Measurements from ENCODE around the gene CCSER1.
"Not testable (repeated sequence)": the region's sequence is repeated elsewhere in the genome, so short reads cannot be mapped to it uniquely, and the experiment has no call there.

CCSER1 gene

GRCh38 chr4:90840828-90841227 is 713.6 kb downstream of the CCSER1 start:
- DNase-seq (ENCODE audit: low spot score), result no peak

- no peak for DNase-seq (ENCODE audit: low spot score)
These were observed 714.5 kb downstream of the CCSER1 start for GRCh38 chr4:90841676-90842075.

DNA sequence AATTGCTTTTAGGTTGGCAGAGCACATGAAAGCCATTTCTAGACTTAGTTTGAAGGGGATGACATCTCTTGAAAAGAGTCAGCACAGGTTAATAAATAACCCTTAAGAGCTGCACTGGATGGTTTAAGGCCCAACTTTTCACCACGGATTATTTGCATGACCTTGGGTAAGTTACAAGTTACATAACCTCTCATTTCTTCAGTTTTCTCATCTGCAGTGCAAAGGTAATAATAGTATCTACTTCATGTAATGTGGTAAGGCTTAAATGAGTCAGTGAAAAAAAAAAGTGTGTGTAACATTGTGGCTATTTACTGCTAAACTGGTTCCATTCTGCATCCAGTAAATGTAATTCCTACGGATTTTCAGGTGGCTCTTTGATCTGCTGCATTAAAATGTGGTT is 715.8 kb downstream of the CCSER1 start:
- DNase-seq (ENCODE audit: low spot score), result no peak

DNA sequence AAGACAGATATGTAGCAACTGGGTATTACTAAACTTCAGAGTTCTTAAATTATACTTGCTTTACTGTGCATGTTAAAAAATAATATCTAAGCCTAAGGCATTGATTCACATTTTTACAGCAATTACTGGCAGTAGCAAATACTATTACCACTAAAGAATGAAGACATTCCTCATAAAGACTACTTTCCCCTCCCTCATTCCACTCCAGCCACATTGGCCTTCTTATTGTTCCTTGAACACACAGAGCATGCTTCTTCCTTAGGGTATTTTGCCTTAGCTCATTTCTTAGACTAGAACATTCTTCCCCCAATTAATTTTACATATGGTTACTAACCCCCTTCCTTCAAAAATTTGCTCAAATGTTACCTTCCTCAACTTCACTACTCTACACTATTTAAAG is 717.0 kb downstream of the CCSER1 start:
- no peak for DNase-seq (ENCODE audit: low spot score)

DNA sequence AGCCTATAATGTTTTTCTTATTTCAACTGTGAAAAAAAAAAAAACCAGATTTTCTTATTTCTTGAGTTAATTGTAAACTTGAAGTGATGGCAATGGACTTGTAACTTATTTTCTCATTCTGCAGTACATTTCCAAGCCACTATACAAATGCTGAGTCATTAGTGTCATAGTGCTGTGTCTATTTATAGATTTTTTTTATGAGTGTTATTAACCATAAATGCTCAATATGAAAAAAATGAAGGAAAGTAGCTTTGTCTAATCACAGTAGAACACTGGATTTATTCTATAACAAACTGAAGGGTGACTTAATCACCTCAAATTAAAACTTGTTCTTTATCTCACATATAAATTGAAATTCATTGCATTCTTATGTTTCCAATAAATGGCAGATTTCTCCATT is 718.6 kb downstream of the CCSER1 start:
- no peak for DNase-seq (ENCODE audit: low spot score)

GRCh38 chr4:90852237-90852636 is 725.0 kb downstream of the CCSER1 start:
- DNase-seq (ENCODE audit: low spot score), result no peak

DNA sequence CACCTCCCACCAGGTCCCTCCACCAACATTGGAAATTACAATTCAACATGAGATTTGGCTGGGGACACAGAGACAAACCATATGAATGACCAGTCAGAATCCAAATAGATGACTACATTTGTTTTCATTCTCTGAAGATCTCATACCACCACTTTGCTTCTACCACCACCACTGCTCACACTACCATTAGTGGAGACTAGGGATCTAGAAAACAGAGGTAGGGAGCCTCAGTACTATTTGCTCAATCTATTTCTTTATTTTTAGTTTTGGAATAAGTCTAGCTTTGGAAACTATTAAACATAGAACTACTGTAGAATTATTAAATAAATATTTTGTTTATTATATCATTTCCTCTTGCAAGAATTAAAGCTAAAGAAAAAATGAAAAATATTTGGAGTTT is 727.9 kb downstream of the CCSER1 start:
- no peak for DNase-seq (ENCODE audit: low spot score)

DNA sequence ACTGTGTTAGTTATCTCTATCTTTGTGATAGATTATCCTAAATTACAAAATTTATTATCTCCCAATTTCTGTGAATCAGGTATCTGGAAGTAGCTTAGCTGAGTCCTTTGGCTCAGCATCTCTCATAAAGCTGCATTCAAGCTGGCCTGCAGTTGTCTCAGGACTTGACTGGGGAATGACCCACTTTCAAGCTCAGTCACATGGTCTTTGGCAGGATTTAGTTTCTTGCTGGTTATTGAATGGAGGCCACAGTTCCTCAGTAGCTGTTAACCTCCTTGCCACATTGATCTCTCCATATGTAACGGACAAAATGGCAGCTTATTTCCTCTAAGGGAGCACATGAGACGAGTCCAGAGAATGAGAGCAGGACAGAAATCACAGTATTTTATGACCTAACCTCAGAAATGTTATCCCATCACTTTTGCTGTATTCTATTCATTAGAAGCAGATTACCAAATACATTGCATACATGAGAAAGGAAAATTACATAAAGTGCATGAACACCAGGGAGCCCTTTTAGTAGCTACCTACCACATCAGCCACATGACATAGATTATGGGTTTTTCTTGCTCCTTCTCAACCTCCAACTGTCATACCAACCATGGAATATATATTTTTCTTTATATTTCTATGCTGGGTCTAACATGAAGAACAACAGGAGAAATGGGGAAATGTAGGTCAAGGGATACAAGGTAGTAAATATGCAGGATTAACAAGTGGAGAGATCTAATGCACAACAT is 730.1 kb downstream of the CCSER1 start:
- no peak for DNase-seq (ENCODE audit: low spot score)

- no peak for DNase-seq (ENCODE audit: low spot score)
These were observed 748.6 kb downstream of the CCSER1 start for GRCh38 chr4:90875791-90876190.

- no peak for DNase-seq (ENCODE audit: low spot score)
These were observed 749.1 kb downstream of the CCSER1 start for GRCh38 chr4:90876296-90876695.

- no peak for DNase-seq (ENCODE audit: low spot score)
These were observed 756.3 kb downstream of the CCSER1 start for GRCh38 chr4:90883519-90883918.

GRCh38 chr4:90888571-90888970 is 761.4 kb downstream of the CCSER1 start:
- DNase-seq (ENCODE audit: low spot score), result no peak

DNA sequence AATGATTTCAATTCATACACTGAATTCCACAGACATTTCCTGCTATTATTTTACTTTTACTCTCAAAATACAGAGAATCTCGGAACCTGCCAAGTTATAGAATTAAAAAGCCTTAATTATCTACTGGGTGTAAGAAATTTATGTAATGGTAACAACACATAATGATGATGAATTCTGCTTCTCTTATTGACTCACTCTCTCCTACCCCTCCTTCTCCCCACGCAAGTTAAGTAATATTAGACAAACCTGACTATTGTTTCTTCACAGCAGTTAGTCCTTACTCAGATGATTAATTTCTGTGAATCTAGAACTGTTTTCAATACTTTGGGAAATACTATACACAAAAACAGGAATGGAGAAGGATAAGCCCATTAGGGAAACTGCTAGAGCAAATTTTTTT is 762.0 kb downstream of the CCSER1 start:
- no peak for DNase-seq (ENCODE audit: low spot score)

DNA sequence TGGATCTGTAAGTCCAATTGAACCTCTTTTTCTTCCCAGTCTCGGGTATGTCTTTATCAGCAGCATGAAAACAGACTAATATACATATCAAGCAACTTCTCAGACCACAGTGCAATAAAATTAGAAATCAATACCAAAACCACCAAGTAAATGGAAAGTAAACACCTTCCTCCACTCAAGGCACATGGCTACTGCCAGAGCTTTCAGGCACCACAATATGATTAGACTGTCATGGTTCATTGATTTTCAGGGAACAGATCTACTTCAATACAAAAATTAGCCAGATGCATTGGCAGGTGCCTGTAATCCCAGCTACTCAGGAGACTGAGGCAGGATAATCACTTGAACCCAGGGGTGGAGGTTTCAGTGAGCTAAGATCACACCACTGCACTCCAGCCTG is 776.2 kb downstream of the CCSER1 start:
- not testable (repeated sequence) for DNase-seq (ENCODE audit: low spot score)

DNA sequence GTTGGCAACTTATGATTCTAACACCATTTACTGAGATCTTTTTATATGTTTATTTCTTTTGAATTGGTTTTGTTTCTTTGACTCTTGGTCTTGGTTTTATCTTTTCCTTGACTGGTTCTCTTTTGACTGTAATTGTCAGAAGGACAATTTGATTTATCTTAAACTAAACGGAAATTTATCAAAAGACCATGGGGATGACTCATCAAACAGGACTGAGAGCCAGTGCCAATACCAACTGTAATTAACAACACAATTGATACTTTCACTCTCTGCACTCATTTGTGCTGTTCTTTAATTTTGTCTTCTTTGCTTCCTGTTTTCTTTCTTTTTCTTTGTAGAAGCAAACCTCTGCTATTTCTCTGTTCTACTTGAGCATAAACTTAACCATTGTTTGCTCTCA is 776.8 kb downstream of the CCSER1 start:
- no peak for DNase-seq (ENCODE audit: low spot score)

GRCh38 chr4:90906239-90906638 is 779.0 kb downstream of the CCSER1 start:
- DNase-seq (ENCODE audit: low spot score), result no peak

DNA sequence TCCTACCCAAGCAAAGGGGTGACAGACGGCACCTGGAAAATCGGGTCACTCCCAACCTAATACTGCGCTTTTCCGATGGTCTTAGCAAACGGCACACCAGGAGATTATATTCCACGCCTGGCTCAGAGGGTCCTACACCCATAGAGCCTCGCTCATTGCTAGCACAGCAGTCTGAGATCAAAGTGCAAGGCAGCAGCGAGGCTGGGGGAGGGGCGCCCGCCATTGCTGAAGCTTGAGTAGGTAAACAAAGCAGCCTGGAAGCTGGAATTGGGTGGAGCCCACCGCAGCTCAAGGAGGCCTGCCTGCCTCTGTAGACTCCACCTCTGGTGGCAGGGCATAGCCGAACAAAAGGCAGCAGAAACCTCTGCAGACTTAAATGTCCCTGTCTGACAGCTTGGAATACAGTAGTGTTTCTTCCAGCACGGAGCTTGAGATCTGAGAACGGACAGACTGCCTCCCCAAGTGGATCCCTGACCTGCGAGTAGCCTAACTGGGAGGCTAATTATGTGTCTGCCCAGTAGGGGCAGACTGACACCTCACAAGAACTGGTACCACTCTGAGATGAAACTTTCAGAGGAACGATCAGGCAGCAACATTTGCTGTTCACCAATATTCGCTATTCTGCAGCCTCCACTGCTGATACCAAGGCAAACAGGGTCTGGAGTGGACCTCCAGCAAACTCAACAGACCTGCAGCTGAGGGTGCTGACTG is 784.7 kb downstream of the CCSER1 start:
- DNase-seq (ENCODE audit: low spot score), result not testable (repeated sequence)

- no peak for DNase-seq (ENCODE audit: low spot score)
These were observed 795.0 kb downstream of the CCSER1 start for GRCh38 chr4:90922174-90922573.

DNA sequence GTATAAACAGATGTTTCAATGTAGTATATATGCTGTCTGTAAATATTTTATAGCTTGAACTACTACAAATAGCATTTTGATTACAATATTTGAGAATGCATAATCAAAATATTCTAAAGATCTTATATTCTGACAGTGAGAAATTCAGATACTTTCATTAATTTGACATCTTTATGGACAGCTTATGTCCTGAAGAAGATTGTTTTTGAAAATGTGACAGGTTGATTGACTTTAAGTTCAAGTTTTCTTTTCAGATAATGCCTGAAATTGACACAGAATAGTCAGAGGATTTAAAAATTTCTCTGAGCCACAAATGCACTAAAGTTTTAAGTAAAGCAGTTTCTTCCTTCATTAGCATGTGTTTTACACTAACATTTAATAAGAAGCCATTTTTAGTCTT is 799.8 kb downstream of the CCSER1 start:
- no peak for DNase-seq (ENCODE audit: low spot score)

- DNase-seq (ENCODE audit: low spot score), result no peak
These were observed 816.1 kb downstream of the CCSER1 start for GRCh38 chr4:90943311-90943710.

DNA sequence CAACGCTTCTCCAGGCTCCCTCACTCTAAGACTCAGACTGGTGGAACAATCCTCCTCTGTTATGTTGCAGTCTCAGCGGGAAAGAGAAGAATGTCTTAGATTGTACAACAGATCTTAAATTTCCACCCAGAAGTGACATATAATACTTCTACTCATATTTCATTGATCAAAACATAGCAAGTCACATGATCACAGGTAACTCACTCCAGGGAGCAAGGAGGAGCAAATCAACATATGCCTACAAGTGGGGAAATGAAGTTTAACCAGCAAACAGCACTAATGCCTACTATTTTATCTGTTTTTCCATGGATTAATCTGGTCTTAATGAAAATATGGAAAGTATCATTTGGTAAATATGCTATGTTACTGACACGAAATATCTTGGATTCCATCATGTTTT is 819.8 kb downstream of the CCSER1 start:
- no peak for DNase-seq (ENCODE audit: low spot score)

- DNase-seq (ENCODE audit: low spot score), result no peak
These were observed 823.2 kb downstream of the CCSER1 start for GRCh38 chr4:90950385-90950841.

DNA sequence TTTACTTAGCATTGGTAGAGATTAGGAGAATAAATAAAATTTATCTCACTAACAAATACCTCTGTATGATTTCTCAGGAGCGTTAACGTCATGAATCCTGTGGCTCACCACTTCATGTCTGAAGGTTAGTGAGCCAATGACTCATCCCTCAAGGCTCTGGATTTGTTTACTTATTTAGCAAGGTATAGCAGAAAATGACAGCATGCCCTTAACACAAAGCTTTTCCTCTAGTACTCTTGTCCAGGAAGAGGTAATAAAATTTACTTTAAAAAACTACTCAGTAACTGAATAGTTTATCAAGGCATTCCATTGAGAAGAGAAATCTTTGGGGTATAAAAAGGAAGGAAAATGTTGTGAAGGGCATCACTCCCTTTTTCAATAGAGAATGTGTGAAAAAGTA is 823.8 kb downstream of the CCSER1 start:
- no peak for DNase-seq (ENCODE audit: low spot score)
